HepG2 (cell line): ENCODE data around the gene SECTM1. TPM values are rescaled to one million over a fixed set of nuclear protein-coding genes. Genes with fewer than 3 reads are reported as not detected.

Source experiments
- BCL6 ChIP-seq: IDR thresholded peaks from 2 replicates; pipeline ENCODE4 v1.6.1; 2016; ENCODE audit warnings: missing genetic modification reagents, missing compliant biosample characterization
- CREBL2 ChIP-seq: sonication (generic); formaldehyde crosslinking; IDR thresholded peaks from 2 replicates; pipeline ENCODE4 v1.8.1; 2023; ENCODE audit warnings: missing genetic modification reagents, mild to moderate bottlenecking, borderline replicate concordance
- GRHL1 ChIP-seq: sonication (generic); formaldehyde crosslinking; conservative IDR thresholded peaks from 2 replicates; pipeline ENCODE4 v1.8.0; 2022; ENCODE audit warnings: missing genetic modification reagents
- HMG20B ChIP-seq: conservative IDR thresholded peaks from 2 replicates; pipeline ENCODE4 v1.6.1; 2016; ENCODE audit warnings: missing genetic modification reagents, missing compliant biosample characterization
- KDM5A ChIP-seq: fragments of 200-600 bp; sonication (generic); IDR thresholded peaks from 2 replicates; pipeline ENCODE4 v1.7.0; 2018; ENCODE audit warnings: antibody characterized with exemption, mild to moderate bottlenecking, low read length, borderline replicate concordance
- REL ChIP-seq: sonication (generic); formaldehyde crosslinking; conservative IDR thresholded peaks from 2 replicates; pipeline ENCODE4 v1.8.0; 2022; ENCODE audit warnings: mild to moderate bottlenecking, missing genetic modification reagents, moderate library complexity
- SP1 ChIP-seq, 2 experiments: fragments of 450-650 bp in 1 of 2; sonication (generic) in 1 of 2; formaldehyde crosslinking in 1 of 2; IDR thresholded peaks; 2 replicates each; pipeline versions ENCODE4 v1.4.0 to v1.6.1; 2016 to 2020; ENCODE audit warnings: missing genetic modification reagents in 1 of 2
- SP2 ChIP-seq: sonication (generic); formaldehyde crosslinking; IDR thresholded peaks from 2 replicates; pipeline ENCODE4 v1.5.1; 2020; ENCODE audit warnings: mild to moderate bottlenecking, missing genetic modification reagents
- ZBTB34 ChIP-seq: sonication (generic); formaldehyde crosslinking; IDR thresholded peaks from 2 replicates; pipeline ENCODE4 v1.8.0; 2022; ENCODE audit warnings: mild to moderate bottlenecking, missing genetic modification reagents
- ZNF121 ChIP-seq: sonication (generic); formaldehyde crosslinking; IDR thresholded peaks from 2 replicates; pipeline ENCODE4 v1.5.0; 2020; ENCODE audit warnings: mild to moderate bottlenecking, missing genetic modification reagents
- ZNF260 ChIP-seq: sonication (generic); formaldehyde crosslinking; IDR thresholded peaks from 2 replicates; pipeline ENCODE4 v1.4.0; 2020; ENCODE audit warnings: missing genetic modification reagents, low read depth, mild to moderate bottlenecking, borderline replicate concordance
- ZNF614 ChIP-seq: IDR thresholded peaks from 2 replicates; pipeline ENCODE4 v1.6.1; 2018; ENCODE audit warnings: missing biosample characterization, missing genetic modification reagents, inconsistent platforms, borderline replicate concordance
- ZNF724P ChIP-seq: sonication (generic); formaldehyde crosslinking; IDR thresholded peaks from 2 replicates; pipeline ENCODE4 v1.8.0; 2022; ENCODE audit warnings: missing genetic modification reagents, borderline replicate concordance
- polyA plus RNA-seq, 8 experiments: library from polyadenylated mRNA; depleted of rRNA in 3 of 8; stranded (reverse) in 7 of 8; unstranded in 1 of 8; fragments of >200 nt; fragmentation: Illumina TruSeq in 4 of 8; extraction: Trizol in 4 of 8; gene quantifications; 2 replicates each; pipeline versions ENCODE4 v1.2.1 to v1.2.3, GENCODE V29; 2011 to 2016; ENCODE audit warnings: low read depth in 4 of 8, missing spikeins in 1 of 8, mixed read lengths in 1 of 8; ENCODE audit not compliant: insufficient read depth in 1 of 8
- total RNA-seq, 5 experiments: library from RNA; depleted of rRNA; stranded (reverse); fragments of >200 nt; fragmentation: Illumina TruSeq; extraction: Trizol; gene quantifications; 2 replicates each; pipeline ENCODE4 v1.2.3, GENCODE V29; 2016; ENCODE audit warnings: low read depth in 1 of 5
- TF ChIP-seq, protein P1 (sequence below): sonication (generic); formaldehyde crosslinking; IDR thresholded peaks from 2 replicates; pipeline ENCODE4 v1.5.0; 2020; ENCODE audit warnings: missing genetic modification reagents, mild to moderate bottlenecking, borderline replicate concordance
- TF ChIP-seq, protein P2 (sequence below): sonication (generic); formaldehyde crosslinking; IDR thresholded peaks from 2 replicates; pipeline ENCODE4 v1.5.0; 2020; ENCODE audit warnings: mild to moderate bottlenecking, missing genetic modification reagents
- TF ChIP-seq, protein P3 (sequence below): sonication (generic); formaldehyde crosslinking; IDR thresholded peaks from 2 replicates; pipeline ENCODE4 v1.4.0; 2020; ENCODE audit warnings: missing genetic modification reagents
- TF ChIP-seq, protein P4 (sequence below): sonication (generic); formaldehyde crosslinking; IDR thresholded peaks from 2 replicates; pipeline ENCODE4 v1.4.0; 2020; ENCODE audit warnings: mild to moderate bottlenecking, missing genetic modification reagents

Gene SECTM1
- total and polyA plus RNA-seq, 2 of the 13 experiments (the other 11 are each of a cell fraction or from before 2014, with no cell fraction given), result 3.5 to 5.3 TPM

DNA sequence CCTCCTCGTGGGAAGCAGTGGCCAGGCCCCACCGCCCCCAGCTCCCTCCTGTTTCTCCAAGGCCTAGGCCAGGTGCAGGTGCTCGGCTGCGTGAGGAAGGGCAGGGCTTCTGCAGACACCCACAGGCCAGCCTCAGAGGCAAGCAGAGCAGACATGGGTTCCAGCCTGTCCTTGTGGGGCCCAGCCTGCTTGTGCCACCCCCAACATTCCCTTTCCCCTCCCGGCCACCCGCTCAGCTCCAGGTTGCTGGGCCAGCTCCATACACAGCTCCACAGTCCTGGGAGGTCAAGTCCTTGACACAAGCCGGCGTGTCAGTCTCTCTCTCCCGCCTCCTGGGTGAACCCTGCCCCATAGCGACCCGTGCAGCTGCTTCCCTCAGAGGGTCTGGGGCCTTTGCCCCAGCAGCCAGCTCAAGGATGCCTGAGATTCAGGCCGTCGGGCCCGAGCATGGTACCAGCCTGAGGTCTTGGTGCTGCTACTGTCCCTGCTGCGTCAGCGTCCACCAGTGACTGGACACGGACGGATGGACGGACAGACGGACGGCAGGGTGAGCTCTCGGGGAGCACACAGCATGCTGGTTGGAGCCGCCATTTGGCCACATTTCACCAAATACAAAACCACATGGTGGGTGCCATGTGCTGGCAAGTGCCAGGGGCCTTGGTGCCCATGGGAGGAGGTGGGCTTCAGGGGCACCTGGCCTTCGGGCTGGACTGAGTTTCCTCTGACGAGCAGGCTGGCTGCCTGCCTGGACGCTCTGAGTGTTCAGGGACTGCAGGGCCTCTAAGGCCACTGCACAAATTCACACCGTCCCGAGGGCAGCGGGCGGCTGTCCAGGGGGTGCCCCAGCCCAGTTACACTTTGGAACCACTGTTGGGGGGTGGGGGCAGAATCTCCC lies 8.0 kb downstream of the SECTM1 start (continued):
- TF ChIP-seq GRHL1 (no peak), ZBTB34 (CRISPR knock-in tag) (no peak; the same call in 1 of the 2 replicates), SP2 (CRISPR knock-in tag) (no peak), BCL6 (CRISPR knock-in tag) (peak; percentile 54), ZNF121 (CRISPR knock-in tag) (peak; percentile 72), KDM5A (no peak), REL (CRISPR knock-in tag) (no peak), HMG20B (no peak), ZNF260 (CRISPR knock-in tag) (no peak), SP1 (IDR thresholded peaks at IDR 0.05) (no peak), SP1 (CRISPR knock-in tag; IDR thresholded peaks at IDR 0.05) (no peak), ZNF614 (CRISPR knock-in tag) (peak; percentile 79), CREBL2 (peak; percentile 90; the same call in 1 of the 2 replicates), ZNF724P (no peak; the same call in 1 of the 2 replicates)
- TF ChIP-seq, protein P1, sequence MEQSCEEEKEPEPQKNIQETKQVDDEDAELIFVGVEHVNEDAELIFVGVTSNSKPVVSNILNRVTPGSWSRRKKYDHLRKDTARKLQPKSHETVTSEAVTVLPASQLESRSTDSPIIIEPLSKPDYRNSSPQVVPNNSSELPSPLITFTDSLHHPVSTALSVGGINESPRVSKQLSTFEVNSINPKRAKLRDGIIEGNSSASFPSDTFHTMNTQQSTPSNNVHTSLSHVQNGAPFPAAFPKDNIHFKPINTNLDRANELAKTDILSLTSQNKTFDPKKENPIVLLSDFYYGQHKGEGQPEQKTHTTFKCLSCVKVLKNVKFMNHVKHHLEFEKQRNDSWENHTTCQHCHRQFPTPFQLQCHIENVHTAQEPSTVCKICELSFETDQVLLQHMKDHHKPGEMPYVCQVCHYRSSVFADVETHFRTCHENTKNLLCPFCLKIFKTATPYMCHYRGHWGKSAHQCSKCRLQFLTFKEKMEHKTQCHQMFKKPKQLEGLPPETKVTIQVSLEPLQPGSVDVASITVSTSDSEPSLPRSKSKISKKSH, result peak; percentile 87
- TF ChIP-seq, protein P2, sequence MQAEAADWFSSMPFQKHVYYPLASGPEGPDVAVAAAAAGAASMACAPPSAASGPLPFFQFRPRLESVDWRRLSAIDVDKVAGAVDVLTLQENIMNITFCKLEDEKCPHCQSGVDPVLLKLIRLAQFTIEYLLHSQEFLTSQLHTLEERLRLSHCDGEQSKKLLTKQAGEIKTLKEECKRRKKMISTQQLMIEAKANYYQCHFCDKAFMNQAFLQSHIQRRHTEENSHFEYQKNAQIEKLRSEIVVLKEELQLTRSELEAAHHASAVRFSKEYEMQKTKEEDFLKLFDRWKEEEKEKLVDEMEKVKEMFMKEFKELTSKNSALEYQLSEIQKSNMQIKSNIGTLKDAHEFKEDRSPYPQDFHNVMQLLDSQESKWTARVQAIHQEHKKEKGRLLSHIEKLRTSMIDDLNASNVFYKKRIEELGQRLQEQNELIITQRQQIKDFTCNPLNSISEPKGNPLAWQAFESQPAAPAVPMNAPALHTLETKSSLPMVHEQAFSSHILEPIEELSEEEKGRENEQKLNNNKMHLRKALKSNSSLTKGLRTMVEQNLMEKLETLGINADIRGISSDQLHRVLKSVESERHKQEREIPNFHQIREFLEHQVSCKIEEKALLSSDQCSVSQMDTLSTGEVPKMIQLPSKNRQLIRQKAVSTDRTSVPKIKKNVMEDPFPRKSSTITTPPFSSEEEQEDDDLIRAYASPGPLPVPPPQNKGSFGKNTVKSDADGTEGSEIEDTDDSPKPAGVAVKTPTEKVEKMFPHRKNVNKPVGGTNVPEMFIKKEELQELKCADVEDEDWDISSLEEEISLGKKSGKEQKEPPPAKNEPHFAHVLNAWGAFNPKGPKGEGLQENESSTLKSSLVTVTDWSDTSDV (CRISPR knock-in tag), result no peak
- TF ChIP-seq, protein P3, sequence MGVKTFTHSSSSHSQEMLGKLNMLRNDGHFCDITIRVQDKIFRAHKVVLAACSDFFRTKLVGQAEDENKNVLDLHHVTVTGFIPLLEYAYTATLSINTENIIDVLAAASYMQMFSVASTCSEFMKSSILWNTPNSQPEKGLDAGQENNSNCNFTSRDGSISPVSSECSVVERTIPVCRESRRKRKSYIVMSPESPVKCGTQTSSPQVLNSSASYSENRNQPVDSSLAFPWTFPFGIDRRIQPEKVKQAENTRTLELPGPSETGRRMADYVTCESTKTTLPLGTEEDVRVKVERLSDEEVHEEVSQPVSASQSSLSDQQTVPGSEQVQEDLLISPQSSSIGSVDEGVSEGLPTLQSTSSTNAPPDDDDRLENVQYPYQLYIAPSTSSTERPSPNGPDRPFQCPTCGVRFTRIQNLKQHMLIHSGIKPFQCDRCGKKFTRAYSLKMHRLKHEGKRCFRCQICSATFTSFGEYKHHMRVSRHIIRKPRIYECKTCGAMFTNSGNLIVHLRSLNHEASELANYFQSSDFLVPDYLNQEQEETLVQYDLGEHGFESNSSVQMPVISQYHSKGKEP, result no peak
- TF ChIP-seq, protein P4, sequence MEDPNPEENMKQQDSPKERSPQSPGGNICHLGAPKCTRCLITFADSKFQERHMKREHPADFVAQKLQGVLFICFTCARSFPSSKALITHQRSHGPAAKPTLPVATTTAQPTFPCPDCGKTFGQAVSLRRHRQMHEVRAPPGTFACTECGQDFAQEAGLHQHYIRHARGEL (CRISPR knock-in tag), result 0 out of 2 replicates have a peak, but pooled peaks have one; percentile 33
